ENCODE results near the gene NHSL2.

- TF ChIP-seq CTCF (IDR thresholded peaks at IDR 0.05) (no peak), POLR2AphosphoS5 (IDR thresholded peaks at IDR 0.05; ENCODE audit: low read depth, low read length) (no peak), EP300 (IDR thresholded peaks at IDR 0.05; ENCODE audit: borderline replicate concordance in 1 of 2, low read depth in 1 of 2, low read length in 1 of 2) (no peak), FOXM1 (IDR thresholded peaks at IDR 0.05; ENCODE audit: low read depth) (no peak), CHD2 (IDR thresholded peaks at IDR 0.05; ENCODE audit: low read length, partially characterized antibody) (no peak), IRF3 (IDR thresholded peaks at IDR 0.05; ENCODE audit: low read depth, low read length) (no peak), TAF1 (IDR thresholded peaks at IDR 0.05; ENCODE audit: borderline replicate concordance, low read depth, low read length) (no peak), SMC3 (IDR thresholded peaks at IDR 0.05; ENCODE audit: low read depth, low read length) (no peak), MAX (IDR thresholded peaks at IDR 0.05; ENCODE audit: low read depth) (no peak), RFX5 (IDR thresholded peaks at IDR 0.05; ENCODE audit: low read length) (no peak)
These were observed 134.5 kb downstream of the NHSL2 start for GRCh38 chrX:72045141-72045540.
